Measurements from ENCODE around the gene FMR1NB. TPM values are rescaled to one million over a fixed set of nuclear protein-coding genes. Genes with fewer than 3 reads are reported as not detected.
A peak's percentile ranks its signal among the peaks of the same experiment; 100 is the strongest.

Gene FMR1NB
- total RNA-seq, 2 donors from 2014 or later, result not detected

- H3K9me3 ChIP-seq, result no peaks in the 10 kb centered on the region
- H3K27ac ChIP-seq, result no peak overlapping the region
- no peaks in the 10 kb centered on the region for H3K4me1 ChIP-seq
- H3K36me3 ChIP-seq, result no peaks in the 10 kb centered on the region
- no peak for DNase-seq (ENCODE audit: low spot score)
- no peak for TF ChIP-seq CTCF (IDR thresholded peaks at IDR 0.05)
- no peaks in the 10 kb centered on the region for H3K27me3 ChIP-seq
- H3K4me3 ChIP-seq, result no peak overlapping the region
Measured at GRCh38 chrX:148043271-148043855, 62.2 kb downstream of the FMR1NB start.

GRCh38 chrX:148047200-148047599, 66.1 kb downstream of the FMR1NB start:
- Histone ChIP-seq H3K4me3 (no peak overlapping the region), H3K27me3 (no peaks in the 10 kb centered on the region), H3K27ac (no peak overlapping the region), H3K4me1 (no peaks in the 10 kb centered on the region), H3K36me3 (no peaks in the 10 kb centered on the region), H3K9me3 (no peaks in the 10 kb centered on the region)
- no peak for DNase-seq (ENCODE audit: low spot score)
- TF ChIP-seq CTCF (IDR thresholded peaks at IDR 0.05), result no peak

DNA sequence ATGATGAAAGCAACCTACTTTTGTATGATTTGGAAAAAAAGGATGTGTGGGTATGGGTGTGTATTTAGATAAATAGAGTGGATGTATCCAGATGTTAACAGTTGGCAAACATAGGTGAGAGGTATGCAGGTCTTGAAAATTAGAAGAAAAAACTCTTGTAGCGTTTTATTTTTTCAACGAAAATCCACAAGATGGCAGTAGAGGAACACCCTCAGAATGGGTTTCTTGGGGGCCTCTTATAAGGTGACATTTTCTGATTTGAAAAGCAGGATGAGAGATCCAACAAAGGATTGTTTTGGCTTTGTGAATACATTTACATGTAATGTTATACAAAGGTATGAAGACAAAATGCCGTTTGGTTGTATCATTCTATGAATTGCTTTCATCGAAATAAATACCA, 68.3 kb downstream of the FMR1NB start:
- Histone ChIP-seq H3K27ac (no peak overlapping the region), H3K4me3 (no peak overlapping the region), H3K27me3 (no peaks in the 10 kb centered on the region), H3K36me3 (no peaks in the 10 kb centered on the region), H3K4me1 (no peaks in the 10 kb centered on the region), H3K9me3 (no peaks in the 10 kb centered on the region)
- DNase-seq (ENCODE audit: low spot score), result no peak
- TF ChIP-seq CTCF (IDR thresholded peaks at IDR 0.05), result peak; percentile 19 to 68

GRCh38 chrX:148051973-148052372, 70.8 kb downstream of the FMR1NB start:
- H3K4me1 ChIP-seq, result no peaks in the 10 kb centered on the region
- no peak overlapping the region for H3K4me3 ChIP-seq
- no peaks in the 10 kb centered on the region for H3K36me3 ChIP-seq
- no peak overlapping the region for H3K27ac ChIP-seq
- DNase-seq (ENCODE audit: low spot score), result no peak
- no peak for TF ChIP-seq CTCF (IDR thresholded peaks at IDR 0.05)
- H3K27me3 ChIP-seq, result no peaks in the 10 kb centered on the region
- no peaks in the 10 kb centered on the region for H3K9me3 ChIP-seq

- no peaks in the 10 kb centered on the region for H3K27me3 ChIP-seq
- peaks cover 0 to 22% of the 10 kb centered on the region in 2 donors for H3K9me3 ChIP-seq
- H3K36me3 ChIP-seq, result no peaks in the 10 kb centered on the region
- no peak overlapping the region for H3K4me3 ChIP-seq
- no peak for DNase-seq (ENCODE audit: low spot score)
- no peak overlapping the region for H3K27ac ChIP-seq
- TF ChIP-seq CTCF (IDR thresholded peaks at IDR 0.05), result no peak
- H3K4me1 ChIP-seq, result no peaks in the 10 kb centered on the region
Measured at GRCh38 chrX:148067285-148067684, 86.1 kb downstream of the FMR1NB start.

Data from right atrium auricular region (tissue), 2 donors.